GM21576 (cell line): ENCODE measurements around the gene CLGN.

ENCODE experiments used
- ATAC-seq: cut with Tn5 transposase; IDR thresholded peaks from one replicate; pipeline ENCODE4 v1.9.1; 2021; ENCODE audit warnings: mild to moderate bottlenecking, moderate library complexity; ENCODE audit not compliant: unreplicated experiment

The CLGN gene

GRCh38 chr4:140342620-140343019, 84.8 kb downstream of the CLGN start:
- ATAC-seq = no peak
